Activated CD4-positive, alpha-beta T cell treated with anti-CD3 and anti-CD28 coated beads, Interleukin-2, amount 50 U/mL, for 1 hour (primary cell): ENCODE data around the gene ADAMTS8.

Experiments
- DNase-seq: peaks from one replicate; pipeline ENCODE4 v3.0.0-alpha.2; 2020

The ADAMTS8 gene

DNA sequence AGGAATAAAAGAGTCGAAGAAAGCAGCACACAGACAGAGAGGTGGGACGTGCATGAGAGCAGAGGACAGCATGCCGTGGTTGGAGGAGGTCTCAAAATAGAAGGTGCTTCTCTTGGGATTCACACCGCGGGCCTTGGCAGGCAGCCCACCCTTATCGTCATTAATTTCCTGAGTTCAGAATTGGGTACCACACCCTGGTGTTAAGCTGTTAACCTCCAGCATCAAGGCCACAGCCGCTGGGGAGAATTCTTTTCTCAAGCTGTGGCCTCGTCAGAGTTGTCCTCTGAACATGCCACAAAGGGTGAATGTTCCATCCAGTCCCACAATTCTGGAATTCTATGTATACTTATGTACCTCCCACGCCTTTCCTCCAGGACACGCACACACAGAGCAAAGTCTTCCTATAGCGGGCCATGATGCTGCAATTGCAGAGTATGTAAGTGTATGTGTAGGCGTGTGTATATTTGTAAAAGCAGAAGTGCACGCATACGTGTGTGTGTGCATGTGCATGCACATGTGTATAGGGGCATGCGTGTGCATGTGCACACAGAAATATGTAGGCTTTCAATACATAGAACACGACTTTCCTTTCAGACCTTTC, 39.0 kb downstream of the ADAMTS8 start:
- no peak for DNase-seq

DNA sequence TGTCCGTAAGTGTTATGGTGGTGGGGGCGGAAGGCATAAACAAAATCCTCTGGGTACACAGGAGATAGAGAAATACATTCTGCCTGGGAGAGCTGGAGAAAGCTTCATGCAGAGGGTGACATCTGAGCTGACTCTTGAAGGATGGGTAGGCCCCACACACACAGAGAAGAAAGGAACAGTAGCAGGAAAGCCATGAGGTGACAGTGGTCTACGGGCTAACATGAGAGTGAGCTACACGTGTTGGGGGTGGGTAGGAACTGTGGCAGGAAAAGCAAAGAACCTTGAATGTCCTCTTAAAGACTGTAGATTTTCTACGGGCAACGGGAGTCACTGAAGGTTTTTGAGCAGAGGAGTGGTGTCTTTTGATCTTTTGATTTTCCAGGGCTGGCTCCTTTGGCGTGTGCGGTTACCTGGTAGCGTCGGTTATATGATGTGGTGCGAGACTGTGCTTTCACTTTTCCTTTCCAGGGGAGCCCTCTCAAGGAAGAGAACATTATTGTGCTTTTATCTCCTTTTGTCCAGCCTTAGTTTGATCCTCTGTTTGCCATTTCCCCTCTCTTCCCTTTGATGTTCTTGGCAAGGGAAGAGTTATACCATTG, 39.7 kb downstream of the ADAMTS8 start:
- DNase-seq, result no peak

DNA sequence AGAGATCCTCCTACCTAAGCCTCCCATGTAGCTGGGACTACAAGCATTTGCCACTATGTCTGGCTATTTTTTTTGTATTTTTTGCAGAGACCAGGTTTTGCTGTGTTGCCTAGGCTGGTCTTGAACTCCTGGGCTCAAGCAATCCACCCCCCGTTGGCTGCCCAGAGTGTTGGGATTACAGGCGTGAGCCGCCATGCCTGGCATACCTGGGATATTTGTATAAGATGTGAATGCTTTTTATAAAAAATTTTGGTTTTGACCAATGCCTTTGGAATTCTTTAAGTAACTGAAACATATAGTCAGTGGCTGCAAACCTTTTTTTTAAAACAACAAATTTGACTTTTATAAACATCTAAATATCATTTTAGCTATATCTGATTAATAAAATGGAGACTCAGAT, 42.4 kb downstream of the ADAMTS8 start:
- no peak for DNase-seq

DNA sequence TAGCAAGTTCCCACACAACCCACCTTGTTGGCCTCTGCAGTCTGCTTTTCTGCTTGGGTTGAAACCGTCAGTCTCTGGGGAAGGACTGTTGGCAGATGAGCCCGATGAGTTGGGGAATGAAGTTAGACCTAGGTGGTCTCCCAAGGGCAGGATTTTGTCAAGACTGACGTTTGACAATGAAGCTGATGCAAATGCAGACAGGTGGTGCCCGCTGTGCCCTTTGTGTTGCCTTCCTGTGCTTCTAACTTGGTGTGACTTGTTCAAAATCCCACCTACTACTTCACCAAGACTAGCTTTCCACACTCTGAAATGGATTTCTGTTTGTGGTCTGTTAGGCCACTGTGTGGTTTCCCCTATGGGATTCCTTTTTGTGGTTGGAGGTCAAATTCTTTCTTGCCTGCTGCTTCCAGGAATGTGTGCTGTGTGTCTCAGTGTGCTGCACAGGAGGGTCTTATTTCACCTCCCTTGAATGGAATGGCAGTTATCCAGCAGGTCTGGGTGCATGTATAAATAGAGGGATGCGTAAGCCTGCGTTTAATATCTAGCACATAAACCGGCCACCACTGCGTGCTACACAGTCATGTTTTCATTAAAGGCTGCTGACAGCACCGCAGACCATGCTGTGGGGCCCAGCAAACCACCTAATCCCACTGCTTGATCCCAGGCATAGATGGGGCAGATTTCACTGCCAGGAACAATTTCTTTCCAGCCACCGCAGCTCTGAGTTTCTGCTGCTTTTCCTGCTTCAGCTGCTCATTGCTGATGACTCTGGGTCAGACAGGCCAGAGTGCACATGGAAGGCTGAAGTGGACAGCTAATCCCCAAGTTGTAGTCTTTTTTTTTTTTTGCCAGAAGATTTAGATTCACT, 44.8 kb downstream of the ADAMTS8 start:
- no peak for DNase-seq

DNA sequence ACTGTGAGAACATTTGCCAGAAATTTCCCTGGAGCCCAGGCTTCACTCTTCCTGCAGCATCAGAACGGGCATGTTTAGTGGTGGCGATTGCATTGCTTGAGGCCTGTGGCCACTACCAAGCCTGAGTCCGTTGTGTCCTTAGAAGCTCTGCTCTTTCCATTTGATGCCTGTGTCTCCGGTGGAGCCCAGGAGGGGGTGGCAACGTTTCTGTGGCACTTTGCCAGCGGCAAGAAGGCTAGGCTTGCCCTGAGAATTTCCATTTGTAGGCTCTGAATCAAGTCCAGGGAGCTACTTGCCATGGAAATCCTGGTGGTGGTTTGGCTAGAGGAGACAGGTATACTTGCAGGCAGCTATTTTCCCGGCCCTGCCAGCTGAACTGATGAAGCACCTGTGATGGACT, 47.1 kb downstream of the ADAMTS8 start:
- no peak for DNase-seq

DNA sequence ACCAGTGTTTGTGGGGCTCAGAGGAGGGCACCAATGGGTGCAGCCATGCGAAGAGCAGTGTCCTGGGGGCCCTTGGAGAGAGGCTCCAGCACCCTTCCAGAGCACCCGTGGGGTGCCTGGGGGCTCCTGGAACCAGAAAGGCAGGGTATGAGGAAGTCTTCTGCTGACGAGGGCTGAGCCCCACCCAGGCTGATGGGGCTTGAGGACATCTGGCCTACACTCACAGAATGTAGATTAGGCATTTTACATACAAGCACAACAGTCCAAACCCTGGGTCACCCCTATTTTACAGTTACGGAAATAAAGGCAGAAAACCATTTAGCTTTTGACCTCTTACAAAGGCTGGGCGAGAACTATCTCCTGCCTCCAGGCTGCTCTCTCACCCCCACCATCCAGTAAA, 47.6 kb downstream of the ADAMTS8 start:
- no peak for DNase-seq

DNA sequence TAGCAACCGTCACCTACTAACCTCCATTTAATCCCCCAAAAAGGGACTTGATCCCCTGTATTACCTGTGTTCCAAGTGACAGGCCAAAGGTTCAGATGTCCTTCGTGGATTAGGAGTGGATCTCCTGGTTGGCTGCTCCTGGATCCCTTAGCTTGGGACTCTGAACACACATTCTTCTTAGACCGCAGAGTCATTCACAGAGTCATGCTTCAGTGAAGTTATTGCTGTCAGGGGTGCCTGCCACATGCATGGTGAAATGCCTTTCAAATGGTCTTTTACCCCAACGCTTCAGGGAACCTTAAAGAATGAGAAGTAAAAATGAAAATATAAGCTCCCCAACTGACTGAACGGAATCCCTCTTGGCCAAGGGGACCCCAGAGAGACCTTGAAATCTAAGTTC, 49.1 kb downstream of the ADAMTS8 start:
- no peak for DNase-seq

DNA sequence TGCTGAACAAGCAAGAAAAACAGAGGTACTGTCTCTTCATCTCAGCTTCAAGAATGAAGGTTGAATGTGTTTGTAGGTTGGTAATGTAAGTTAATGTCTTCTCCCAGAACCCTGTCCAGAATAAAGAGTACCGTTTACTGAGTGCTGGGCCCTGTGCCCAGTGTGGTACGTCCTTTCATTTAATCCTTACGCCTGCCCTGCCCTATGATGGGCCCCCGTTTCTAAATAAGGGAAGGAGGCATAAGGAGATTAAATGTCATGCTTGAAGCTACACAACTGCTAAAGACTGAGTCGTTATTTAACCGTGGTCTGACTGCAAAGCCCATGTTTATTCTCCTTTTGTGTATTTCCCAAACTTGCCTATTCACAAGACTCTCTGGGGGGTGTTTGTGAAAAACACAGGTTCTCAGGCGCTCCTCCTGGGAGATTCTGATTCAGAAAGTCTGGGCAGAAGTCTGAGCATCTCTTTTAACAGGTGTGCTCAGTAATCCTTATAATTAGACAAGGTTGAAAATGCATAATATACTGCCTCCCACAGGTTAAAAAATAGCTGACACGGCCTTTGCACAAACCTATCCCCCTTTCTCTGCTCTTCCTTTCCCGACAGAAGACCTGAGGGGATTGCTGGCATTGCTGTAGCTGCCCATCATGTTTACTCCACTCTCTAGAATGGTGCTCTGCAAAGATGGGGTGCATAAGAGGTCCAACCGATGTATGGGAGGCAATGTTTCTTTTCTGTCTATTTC, 57.4 kb downstream of the ADAMTS8 start:
- DNase-seq, result no peak

DNA sequence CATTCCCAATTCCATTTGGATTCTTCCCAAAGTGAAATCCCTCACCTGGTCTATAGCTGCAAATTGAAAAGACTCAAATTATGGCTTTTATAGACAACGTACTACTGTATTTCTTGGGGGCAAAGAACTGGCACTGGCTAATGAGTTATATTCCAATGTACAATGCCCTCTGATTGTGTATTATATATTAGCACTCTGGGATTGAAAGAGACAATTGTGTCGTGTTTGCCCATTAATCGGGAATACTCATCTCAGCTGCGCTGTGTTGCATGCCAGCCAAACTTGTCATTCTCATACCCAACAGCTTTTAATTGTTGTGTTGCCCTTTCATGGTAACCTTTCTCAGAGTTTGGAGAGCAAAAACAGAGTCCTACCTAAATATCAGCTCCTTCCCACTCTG, 58.7 kb downstream of the ADAMTS8 start:
- no peak for DNase-seq

DNA sequence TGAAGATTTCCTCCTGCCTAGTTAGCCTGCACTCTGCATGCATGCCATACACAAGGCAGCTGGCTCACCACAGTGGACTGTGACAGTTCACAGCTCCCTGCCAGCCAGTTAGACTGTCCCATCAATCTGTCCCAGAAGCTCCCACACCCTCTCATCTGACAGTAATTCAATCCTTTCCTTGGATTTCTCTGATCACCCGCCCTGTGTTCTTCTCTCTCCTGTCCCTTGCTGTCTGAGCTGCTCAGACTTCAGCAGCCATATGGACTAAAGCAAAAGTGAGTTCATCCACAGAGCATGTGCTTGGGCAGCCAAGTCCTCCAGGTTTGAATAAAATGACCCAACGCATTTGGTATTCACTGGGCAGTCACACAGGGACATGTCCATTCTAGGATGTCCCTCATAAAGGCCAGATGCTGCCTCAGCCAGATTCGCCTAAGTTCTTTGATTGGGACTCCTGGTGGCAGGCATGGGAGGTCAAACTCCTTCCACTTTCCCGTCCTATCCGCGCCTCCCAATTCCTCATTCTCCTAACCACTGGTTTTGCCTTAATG, 59.2 kb downstream of the ADAMTS8 start:
- no peak for DNase-seq

DNA sequence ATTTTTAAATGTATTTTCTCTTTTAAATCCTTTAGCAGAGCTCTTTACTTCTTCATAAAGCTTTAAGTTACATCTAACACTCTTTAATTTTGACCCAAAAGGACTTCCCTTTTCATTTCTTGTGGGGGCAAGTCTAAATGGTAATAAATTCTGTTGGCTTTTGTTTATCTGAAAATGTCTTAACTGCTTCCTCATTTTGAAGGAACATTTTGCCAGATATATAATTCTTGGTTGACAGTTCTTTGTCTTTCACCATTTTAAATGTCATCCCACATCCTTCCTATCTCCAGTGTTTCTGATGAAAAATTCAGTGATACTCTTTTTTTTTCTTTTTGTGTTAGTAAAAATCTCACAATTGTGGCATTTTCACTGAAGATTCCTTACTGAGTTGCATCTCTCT, 69.0 kb downstream of the ADAMTS8 start:
- DNase-seq, result no peak

DNA sequence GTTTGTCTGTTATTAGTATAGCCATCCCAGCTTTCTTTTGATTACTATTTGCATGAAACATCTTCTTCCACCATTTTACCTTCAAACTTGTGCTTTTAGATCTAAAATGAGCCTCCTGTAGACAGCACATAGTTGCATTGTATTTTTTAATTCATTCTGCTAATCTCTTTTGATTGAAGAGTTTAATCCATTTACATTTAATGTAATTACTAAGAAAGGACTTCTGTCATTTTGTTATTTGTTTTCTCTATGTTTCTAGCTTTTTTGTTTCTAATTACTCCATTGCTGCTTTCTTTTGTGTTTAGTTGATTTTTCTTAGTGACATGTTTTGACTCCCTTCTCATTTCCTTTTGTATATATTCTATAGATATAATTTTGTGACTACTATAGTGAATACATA, 70.0 kb downstream of the ADAMTS8 start:
- no peak for DNase-seq
